GM19328 (cell line): Measurements from ENCODE around the gene EXTL1.

Experiments
- ATAC-seq: cut with Tn5 transposase; IDR thresholded peaks from one replicate; pipeline ENCODE4 v1.9.1; 2021; ENCODE audit warnings: mild to moderate bottlenecking, moderate library complexity; ENCODE audit not compliant: unreplicated experiment

The EXTL1 gene

DNA sequence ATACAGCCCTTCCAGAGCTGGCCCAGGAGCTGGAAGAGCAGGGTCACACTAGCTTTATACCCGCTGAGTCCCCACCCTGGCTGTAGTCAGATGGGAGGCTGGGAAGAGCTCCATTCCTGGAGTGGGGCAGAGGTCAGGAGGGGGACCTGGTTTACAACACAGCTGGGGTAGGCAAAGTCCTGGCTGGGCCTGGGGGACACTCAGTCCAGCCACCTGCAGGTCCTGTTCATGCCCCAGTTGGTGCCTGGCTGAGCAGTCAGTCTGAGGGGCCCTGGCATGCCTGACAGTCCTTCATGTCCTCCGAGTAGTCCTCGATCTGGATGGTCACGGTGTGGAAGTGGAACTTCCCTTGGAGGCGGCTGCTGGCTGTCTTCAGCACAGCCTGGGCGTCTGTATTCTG lies 17.3 kb downstream of the EXTL1 start:
- no peak for ATAC-seq

- ATAC-seq: no peak
Measured at GRCh38 chr1:26041401-26041800, 19.8 kb downstream of the EXTL1 start.

DNA sequence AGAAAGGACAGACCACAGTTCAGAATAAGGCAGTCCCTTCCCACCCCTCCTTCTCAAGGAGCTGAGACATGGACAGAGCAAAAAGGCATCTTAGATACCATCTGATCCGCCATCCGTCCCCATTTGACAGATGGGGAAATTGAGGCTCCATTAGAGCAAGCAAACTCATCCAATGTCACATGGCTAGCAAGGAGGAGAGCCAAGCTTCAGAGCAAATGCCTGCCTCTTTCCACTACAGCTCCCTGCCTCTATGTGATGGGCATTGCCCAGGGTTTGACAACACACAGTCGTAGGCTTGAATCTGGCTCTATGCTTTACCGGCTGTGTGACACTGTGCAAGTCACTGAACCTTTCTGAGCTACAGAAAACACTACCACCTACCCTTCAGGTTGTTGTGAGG lies 20.4 kb downstream of the EXTL1 start:
- no peak for ATAC-seq

GRCh38 chr1:26043765-26044164 lies 22.2 kb downstream of the EXTL1 start:
- no peak for ATAC-seq

DNA sequence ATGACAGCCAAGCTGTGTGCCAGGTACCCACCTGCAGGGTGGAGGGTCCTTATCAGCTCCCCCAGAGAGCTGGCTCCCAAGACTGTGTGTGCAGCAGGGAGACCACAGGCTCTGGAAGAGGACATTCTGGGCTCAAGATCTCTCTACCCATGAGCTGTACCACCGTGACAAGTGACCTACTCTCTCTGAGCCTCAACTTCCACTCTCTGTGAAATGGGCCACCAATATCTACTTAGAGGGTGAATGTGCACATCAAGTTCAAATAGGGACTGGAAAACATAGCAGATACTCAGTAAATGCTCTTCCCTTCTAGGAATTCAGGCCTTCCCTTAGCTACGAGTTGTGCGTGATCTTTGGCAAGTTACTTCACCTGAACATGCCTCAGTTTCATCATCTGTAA lies 22.8 kb downstream of the EXTL1 start:
- ATAC-seq: no peak

DNA sequence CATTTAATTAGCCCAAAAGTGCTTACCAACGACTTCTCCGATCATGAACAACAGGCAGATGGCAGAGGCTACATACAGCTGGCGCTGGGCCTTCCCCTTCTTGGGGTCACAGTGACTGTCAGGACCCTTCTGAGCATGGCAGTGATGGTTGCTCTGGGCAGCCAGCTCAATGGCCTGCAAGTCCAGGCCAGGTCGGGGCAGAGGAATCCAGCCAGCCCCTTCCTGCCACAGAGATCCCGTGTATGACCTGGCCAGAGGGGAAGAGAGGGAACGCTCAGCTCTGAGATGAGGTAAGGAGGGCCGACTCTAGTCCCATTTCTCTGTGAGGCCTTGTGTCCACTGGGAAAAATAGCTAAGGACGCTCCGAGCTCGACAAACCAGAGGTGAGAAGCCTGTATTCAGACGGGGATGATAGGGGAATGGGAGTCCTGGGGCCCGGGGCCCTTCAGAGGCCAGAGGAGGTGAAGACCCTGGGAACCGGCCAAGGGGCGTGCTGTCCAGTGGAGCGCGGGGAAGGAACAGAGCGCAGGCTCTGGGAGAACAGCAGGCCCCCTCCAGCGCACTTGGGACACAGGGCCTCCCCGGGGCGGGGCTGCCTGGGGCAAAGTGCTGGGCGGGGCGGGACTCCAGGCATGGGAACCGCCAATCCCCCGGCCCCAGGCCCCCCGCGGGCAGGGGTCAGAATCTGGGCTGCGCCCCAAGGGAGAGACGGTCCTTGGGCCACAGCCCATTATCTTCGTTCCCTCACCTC lies 23.6 kb downstream of the EXTL1 start:
- no peak for ATAC-seq

GRCh38 chr1:26045722-26046245 lies 24.2 kb downstream of the EXTL1 start, which contains the start of gene SLC30A2:
Gene SLC30A2 (minus strand): TSS chr1:26046118. CDS start chr1:26045896, 222 bp downstream.
- ATAC-seq: no peak

DNA sequence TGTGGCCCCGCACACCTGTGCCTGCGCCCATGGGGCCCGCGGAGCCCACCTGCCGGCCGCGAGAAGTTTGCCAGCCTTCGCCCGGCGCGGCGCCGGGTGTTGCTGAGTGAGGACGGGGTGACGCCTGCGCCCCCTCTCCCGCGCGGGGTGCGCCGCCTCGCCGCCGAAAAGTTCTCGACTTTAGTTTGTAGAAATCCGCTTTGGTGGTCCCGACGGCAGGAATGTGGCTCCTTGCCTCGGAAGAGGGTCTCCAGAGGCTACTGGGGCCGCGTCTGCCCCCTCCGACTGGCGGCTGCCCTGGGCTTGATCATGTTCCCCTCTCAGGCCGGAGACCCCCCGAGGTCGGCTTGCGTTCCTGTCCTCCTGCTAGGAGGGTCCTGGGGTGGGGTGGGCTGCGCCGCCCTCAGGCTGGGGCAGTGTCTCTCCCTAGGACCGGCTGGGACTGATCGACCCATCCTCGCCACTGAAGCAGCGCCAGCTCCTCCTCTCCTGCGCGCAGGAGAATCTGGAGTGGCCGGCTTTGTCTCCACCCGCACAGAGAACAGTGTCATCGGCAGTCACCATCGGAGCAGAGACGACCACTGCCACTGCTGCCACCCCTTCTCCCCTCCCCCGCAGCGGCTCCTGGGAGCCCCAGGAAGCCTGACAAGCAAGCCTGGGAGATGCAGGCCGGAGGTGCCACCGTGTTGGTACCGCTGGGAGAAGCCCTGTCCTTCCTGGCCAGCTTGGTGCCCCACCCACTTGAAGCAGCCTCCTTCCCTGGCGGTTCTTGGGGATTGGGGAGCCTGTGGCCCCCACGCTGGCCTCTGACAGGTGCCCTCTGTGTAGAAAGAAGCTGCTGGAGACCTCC lies 24.9 kb downstream of the EXTL1 start:
- ATAC-seq: no peak

GRCh38 chr1:26047278-26047874 lies 25.8 kb downstream of the EXTL1 start:
- no peak for ATAC-seq

- ATAC-seq: no peak
Measured at GRCh38 chr1:26049531-26050247, 28.1 kb downstream of the EXTL1 start.

GRCh38 chr1:26050248-26050640 lies 28.7 kb downstream of the EXTL1 start:
- no peak for ATAC-seq

- ATAC-seq: no peak
Measured at GRCh38 chr1:26053718-26054560, 32.4 kb downstream of the EXTL1 start.

GRCh38 chr1:26055041-26055440 lies 33.5 kb downstream of the EXTL1 start:
- ATAC-seq: no peak

DNA sequence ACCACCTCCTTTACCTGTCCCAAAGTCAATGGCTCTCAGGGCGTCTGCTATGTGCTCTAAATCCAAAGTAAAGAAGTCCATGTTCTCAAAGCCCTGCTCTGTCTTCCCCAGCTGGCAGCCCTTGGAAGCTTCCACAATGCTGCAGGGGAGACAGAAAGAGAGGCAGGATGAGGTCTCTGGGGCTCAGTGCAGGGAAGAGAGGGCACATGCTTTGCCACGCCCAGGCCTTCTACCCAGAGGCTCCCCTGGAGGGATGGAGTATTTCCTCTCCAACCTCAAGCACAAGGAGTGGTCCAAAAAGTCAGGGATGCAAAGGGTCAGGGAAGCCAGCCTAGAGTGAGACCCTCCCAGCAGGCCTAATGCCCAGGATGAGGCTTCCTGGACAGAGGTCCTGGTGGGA lies 35.6 kb downstream of the EXTL1 start:
- ATAC-seq: no peak

DNA sequence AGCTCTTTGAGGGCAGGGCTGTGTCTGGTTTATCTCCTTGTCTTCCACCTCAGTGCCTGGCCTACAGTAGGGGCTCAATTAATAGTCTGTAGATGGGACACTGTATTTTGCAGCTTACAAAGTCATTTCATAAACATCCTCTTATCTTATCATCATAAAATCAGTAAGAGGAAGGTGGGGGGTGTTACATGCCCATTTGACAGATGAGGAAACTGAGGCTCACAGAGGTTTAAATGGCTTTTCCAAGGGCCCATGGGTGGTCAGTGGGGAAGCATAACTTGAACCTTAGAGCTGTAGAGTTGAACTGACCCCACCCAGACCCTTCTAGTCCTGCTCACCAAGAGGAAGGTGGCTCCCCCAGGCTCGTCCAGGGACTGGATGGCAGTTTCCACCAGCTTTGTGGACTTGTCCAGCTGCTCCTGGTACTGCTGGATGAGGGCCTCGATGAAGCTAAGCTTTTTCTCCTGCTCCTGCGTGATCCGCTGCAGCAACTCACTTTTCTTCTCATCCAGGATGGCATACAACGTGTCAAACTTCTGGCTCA lies 36.5 kb downstream of the EXTL1 start:
- no peak for ATAC-seq

GRCh38 chr1:26059906-26060305 lies 38.3 kb downstream of the EXTL1 start:
- ATAC-seq: no peak

DNA sequence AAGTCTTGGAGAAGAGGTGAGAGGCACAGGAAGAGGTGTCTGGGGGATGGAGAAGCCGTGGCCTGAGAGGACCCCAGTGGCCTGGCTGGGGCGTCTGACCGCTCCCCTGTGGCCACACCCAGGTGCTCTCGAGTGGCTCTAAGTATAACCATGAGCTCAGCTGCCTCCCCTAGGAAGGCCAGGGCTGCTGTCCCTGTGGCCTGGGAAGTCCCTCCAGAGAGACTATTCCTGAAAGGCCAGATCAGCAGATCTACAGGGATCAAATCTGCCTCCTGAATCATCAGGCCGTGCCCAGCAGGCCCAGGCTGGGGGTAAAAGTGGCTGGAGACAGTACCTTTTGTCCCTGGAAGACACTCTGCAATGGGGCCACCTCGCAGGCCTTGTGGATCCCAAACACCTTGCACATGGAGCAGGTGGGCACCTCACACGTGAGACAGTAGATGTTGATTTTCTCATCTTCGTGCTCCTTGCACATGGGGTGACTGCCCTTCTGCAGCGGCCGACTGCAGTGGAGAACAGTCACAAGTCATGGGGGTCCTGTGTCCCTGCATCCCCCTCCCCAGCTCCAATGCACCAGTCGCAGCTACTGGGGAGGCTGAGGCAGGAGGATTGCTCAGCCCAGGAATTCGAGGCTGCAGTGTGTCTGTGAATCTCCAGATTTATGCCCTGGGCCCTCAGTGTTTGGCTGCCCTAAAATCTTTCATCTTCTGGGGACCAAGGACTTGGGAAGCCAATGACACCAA lies 39.4 kb downstream of the EXTL1 start:
- no peak for ATAC-seq

DNA sequence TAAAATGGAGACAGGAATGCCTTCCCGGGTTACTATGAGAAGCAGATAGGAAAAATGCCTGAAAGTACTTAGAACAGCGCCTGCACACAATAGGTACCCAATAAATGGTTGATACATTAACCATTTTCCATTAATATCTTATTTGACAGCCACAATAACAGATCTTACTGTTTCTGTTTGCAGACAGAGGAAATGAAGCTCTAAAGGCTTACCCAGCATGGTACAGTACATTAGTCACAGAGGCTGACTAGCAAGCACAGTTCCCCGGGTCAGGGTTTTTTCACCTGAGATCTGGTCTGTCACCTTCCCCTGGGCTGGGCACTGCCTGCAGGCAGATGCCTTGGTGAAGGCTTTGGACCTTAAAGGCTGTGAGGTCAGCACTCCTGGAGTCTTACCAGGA lies 43.0 kb downstream of the EXTL1 start:
- ATAC-seq: no peak

- no peak for ATAC-seq
Measured at GRCh38 chr1:26066160-26066559, 44.6 kb downstream of the EXTL1 start.
